Bronchial epithelial cell (primary cell): ENCODE data around the gene SLC12A7. TPM values are rescaled to one million over a fixed set of nuclear protein-coding genes. Genes with fewer than 3 reads are reported as not detected.

ENCODE experiments used
- DNase-seq: peaks from one replicate; pipeline ENCODE4 v3.0.0-alpha.2; 2010; ENCODE audit warnings: low read depth
- FAIRE-seq: peaks from 2 replicates; lab custom pipeline; 2011; peaks lifted over from hg19 to GRCh38; lab: Jason Lieb, UNC
- H3K27me3 ChIP-seq: 2 replicates; pipeline ENCODE4 v1.5.1; 2011; ENCODE audit warnings: low read length; ENCODE audit not compliant: control insufficient read depth, insufficient read depth
- H3K36me3 ChIP-seq: 2 replicates; pipeline ENCODE4 v1.5.1; 2011; ENCODE audit warnings: low read length; ENCODE audit not compliant: control insufficient read depth, insufficient read depth
- H3K4me3 ChIP-seq: 2 replicates; pipeline ENCODE4 v1.5.1; 2011; ENCODE audit warnings: mild to moderate bottlenecking, low read depth, low read length, control low read depth
- total RNA-seq: library from RNA; depleted of rRNA; stranded (reverse); fragments of >200 nt; gene quantifications from 2 replicates; pipeline ENCODE4 v1.2.1, GENCODE V29; 2014
- TF ChIP-seq, protein P1 (sequence below): IDR thresholded peaks from 2 replicates; pipeline ENCODE4 v1.5.1; 2011; ENCODE audit warnings: mild to moderate bottlenecking, moderate library complexity, low read length, control low read depth, inconsistent platforms; ENCODE audit not compliant: insufficient read depth, severe bottlenecking

Gene SLC12A7
- total RNA-seq, 1 donor from 2014 or later, result 10.3 TPM

GRCh38 chr5:1045960-1046560 is 65.8 kb downstream of the SLC12A7 start:
- Histone ChIP-seq H3K36me3 (no peaks in the 10 kb centered on the region), H3K27me3 (no peaks in the 10 kb centered on the region), H3K4me3 (no peak overlapping the region)
- TF ChIP-seq, protein P1, sequence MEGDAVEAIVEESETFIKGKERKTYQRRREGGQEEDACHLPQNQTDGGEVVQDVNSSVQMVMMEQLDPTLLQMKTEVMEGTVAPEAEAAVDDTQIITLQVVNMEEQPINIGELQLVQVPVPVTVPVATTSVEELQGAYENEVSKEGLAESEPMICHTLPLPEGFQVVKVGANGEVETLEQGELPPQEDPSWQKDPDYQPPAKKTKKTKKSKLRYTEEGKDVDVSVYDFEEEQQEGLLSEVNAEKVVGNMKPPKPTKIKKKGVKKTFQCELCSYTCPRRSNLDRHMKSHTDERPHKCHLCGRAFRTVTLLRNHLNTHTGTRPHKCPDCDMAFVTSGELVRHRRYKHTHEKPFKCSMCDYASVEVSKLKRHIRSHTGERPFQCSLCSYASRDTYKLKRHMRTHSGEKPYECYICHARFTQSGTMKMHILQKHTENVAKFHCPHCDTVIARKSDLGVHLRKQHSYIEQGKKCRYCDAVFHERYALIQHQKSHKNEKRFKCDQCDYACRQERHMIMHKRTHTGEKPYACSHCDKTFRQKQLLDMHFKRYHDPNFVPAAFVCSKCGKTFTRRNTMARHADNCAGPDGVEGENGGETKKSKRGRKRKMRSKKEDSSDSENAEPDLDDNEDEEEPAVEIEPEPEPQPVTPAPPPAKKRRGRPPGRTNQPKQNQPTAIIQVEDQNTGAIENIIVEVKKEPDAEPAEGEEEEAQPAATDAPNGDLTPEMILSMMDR, result no peak
- no peak for DNase-seq
- no peak for FAIRE-seq

- Histone ChIP-seq H3K36me3 (no peaks in the 10 kb centered on the region), H3K27me3 (no peaks in the 10 kb centered on the region), H3K4me3 (no peak overlapping the region)
- TF ChIP-seq, protein P1, result no peak
- no peak for DNase-seq
- no peak for FAIRE-seq
Measured at GRCh38 chr5:1044117-1044516, 67.7 kb downstream of the SLC12A7 start.

DNA sequence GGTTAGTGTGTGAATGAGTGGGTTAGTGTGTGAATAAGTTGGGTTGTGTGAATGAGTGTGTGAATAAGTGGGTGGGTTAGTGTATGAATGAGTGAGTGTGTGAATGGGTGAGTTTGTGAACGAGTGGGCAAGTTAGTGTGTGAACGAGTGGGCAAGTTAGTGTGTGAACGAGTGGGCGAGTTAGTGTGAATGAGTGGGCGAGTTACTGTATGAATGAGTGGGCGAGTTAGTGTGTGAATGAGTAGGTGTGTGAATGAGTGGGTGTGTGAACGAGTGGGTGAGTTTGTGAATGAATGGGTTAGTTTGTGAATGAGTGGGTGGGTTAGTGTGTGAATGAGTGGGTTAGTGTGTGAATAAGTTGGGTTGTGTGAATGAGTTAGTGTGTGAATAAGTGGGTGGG is 68.5 kb downstream of the SLC12A7 start:
- no peak for FAIRE-seq
- TF ChIP-seq, protein P1, result no peak

GRCh38 chr5:1042626-1043025 is 69.2 kb downstream of the SLC12A7 start:
- DNase-seq, result no peak
- Histone ChIP-seq H3K4me3 (no peak overlapping the region), H3K36me3 (no peaks in the 10 kb centered on the region), H3K27me3 (no peaks in the 10 kb centered on the region)
- no peak for FAIRE-seq
- TF ChIP-seq, protein P1, result no peak

More for the DNA sequence above, 68.5 kb downstream of the SLC12A7 start:
- H3K27me3 ChIP-seq, result no peaks in the 10 kb centered on the region
- H3K4me3 ChIP-seq, result no peak overlapping the region
- DNase-seq, result no peak
- no peaks in the 10 kb centered on the region for H3K36me3 ChIP-seq

GRCh38 chr5:1041225-1042143 is 70.4 kb downstream of the SLC12A7 start:
- FAIRE-seq (no peak), DNase-seq (peak; percentile 26)
- Histone ChIP-seq H3K27me3 (no peaks in the 10 kb centered on the region), H3K36me3 (no peaks in the 10 kb centered on the region), H3K4me3 (no peak overlapping the region)
- TF ChIP-seq, protein P1, result no peak
